GM18498 (cell line): Measurements from ENCODE around the gene BTBD9.

Experiments
- ATAC-seq: cut with Tn5 transposase; IDR thresholded peaks from one replicate; pipeline ENCODE4 v1.9.1; 2021; ENCODE audit warnings: mild to moderate bottlenecking, moderate library complexity; ENCODE audit not compliant: unreplicated experiment

The BTBD9 gene

GRCh38 chr6:38310061-38310460 lies 329.7 kb downstream of the BTBD9 start:
- ATAC-seq, result no peak

- ATAC-seq, result peak; percentile 65
Measured at GRCh38 chr6:38307740-38308139, 332.0 kb downstream of the BTBD9 start.

GRCh38 chr6:38306931-38307330 lies 332.8 kb downstream of the BTBD9 start:
- ATAC-seq, result no peak

- ATAC-seq, result no peak
Measured at GRCh38 chr6:38305995-38306681, 333.6 kb downstream of the BTBD9 start.

- ATAC-seq, result no peak
Measured at GRCh38 chr6:38302838-38303237, 336.9 kb downstream of the BTBD9 start.

GRCh38 chr6:38302081-38302480 lies 337.6 kb downstream of the BTBD9 start:
- ATAC-seq, result no peak

GRCh38 chr6:38290133-38290799 lies 349.5 kb downstream of the BTBD9 start:
- ATAC-seq, result no peak

- no peak for ATAC-seq
Measured at GRCh38 chr6:38287487-38287886, 352.2 kb downstream of the BTBD9 start.

GRCh38 chr6:38284802-38285394 lies 354.8 kb downstream of the BTBD9 start:
- ATAC-seq, result no peak

- ATAC-seq, result no peak
Measured at GRCh38 chr6:38283734-38284362, 355.9 kb downstream of the BTBD9 start.

- ATAC-seq, result no peak
Measured at GRCh38 chr6:38282911-38283310, 356.8 kb downstream of the BTBD9 start.

GRCh38 chr6:38281126-38281525 lies 358.6 kb downstream of the BTBD9 start:
- no peak for ATAC-seq

GRCh38 chr6:38279963-38280588 lies 359.7 kb downstream of the BTBD9 start:
- ATAC-seq, result no peak

GRCh38 chr6:38279423-38279822 lies 360.3 kb downstream of the BTBD9 start:
- ATAC-seq, result no peak

- no peak for ATAC-seq
Measured at GRCh38 chr6:38273325-38273724, 366.4 kb downstream of the BTBD9 start.

- ATAC-seq, result no peak
Measured at GRCh38 chr6:38272222-38272621, 367.5 kb downstream of the BTBD9 start.

GRCh38 chr6:38271081-38271480 lies 368.6 kb downstream of the BTBD9 start:
- ATAC-seq, result no peak

- no peak for ATAC-seq
Measured at GRCh38 chr6:38270367-38270766, 369.4 kb downstream of the BTBD9 start.

- ATAC-seq, result no peak
Measured at GRCh38 chr6:38269461-38270172, 370.1 kb downstream of the BTBD9 start.

- ATAC-seq, result no peak
Measured at GRCh38 chr6:38268342-38268741, 371.4 kb downstream of the BTBD9 start.

- no peak for ATAC-seq
Measured at GRCh38 chr6:38266921-38267354, 372.8 kb downstream of the BTBD9 start.
